ENCODE measurements around the gene IFT20. TPM values are rescaled to one million over a fixed set of nuclear protein-coding genes. Genes with fewer than 3 reads are reported as not detected.

IFT20 gene
- 10 to 100 TPM; 38.5 to 78.0 (median 63.6) TPM for total RNA-seq

- peak; percentile 99 for DNase-seq
- peak within 1 kb of the TSS; percentile 80 to 91 (median 91) for H3K4me3 ChIP-seq (replicated peaks in 1 of 3)
- 0% methylated on average over 11 to 26 of the region's 62 CpGs for WGBS, 2 donors
Observed at GRCh38 chr17:28335201-28335958, at the start of gene IFT20, which contains the start of gene TNFAIP1. Gene IFT20 (minus strand): TSS chr17:28335472. CDS start chr17:28331985, 3,487 bp downstream. Gene TNFAIP1 (plus strand): TSS chr17:28335761. CDS start chr17:28339522, 3,761 bp downstream.

DNA sequence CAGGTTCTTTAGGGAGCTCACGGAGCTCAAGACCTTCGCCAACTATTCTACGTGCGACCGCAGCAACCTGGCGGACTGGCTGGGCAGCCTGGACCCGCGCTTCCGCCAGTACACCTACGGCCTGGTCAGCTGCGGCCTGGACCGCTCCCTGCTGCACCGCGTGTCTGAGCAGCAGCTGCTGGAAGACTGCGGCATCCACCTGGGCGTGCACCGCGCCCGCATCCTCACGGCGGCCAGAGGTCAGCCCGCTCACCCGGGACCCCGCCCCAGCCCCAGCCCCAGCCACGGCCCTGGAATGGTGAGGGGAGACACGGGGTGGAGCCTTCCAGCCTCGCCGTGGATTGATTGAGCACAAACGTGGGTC, 49.7 kb upstream of the IFT20 start:
- Histone ChIP-seq H3K9me3 (no peaks in the 10 kb centered on the region), H3K27ac (peak overlapping the region in 2 of 3 donors; percentile 18 to 39), H3K27me3 (no peaks in the 10 kb centered on the region), H3K4me1 (peaks cover 18 to 22% of the 10 kb centered on the region in 2 donors), H3K4me3 (replicated peaks in 1 of 3) (peak overlapping the region in 2 of 3 donors; percentile 53 to 66), H3K36me3 (peaks cover 10 to 18% of the 10 kb centered on the region in 2 donors)
- peak; percentile 32 to 43 for DNase-seq
- intact Hi-C loops (cut with DNase I) = no loop called here
- WGBS, 2 donors = 21 to 24% methylated on average over 9 to 14 of the region's 29 CpGs
- TF ChIP-seq CTCF (IDR thresholded peaks at IDR 0.05) (no peak), POLR2A (IDR thresholded peaks at IDR 0.05) (no peak)

More at GRCh38 chr17:28335201-28335958, at the start of gene IFT20, which contains the start of gene TNFAIP1:
- intact Hi-C loops (cut with DNase I) = loop anchor here (10.0 kb wide), 1 partner anchor 619 kb away; the partner anchor contains the start of gene PHF12
- Histone ChIP-seq H3K27me3 (no peaks in the 10 kb centered on the region), H3K9me3 (no peaks in the 10 kb centered on the region), H3K36me3 (peaks cover 9 to 23% of the 10 kb centered on the region in 2 donors), H3K4me1 (peaks cover 11 to 35% of the 10 kb centered on the region in 2 donors), H3K27ac (peak within 1 kb of the TSS; percentile 83 to 95 (median 91))
- TF ChIP-seq CTCF (IDR thresholded peaks at IDR 0.05) (peak in 1 of 6 experiments; percentile 27), POLR2A (IDR thresholded peaks at IDR 0.05) (peak; percentile 48 to 91)

GRCh38 chr17:28384281-28385036, 49.2 kb upstream of the IFT20 start:
- DNase-seq = peak; percentile 87 to 91
- Histone ChIP-seq H3K9me3 (no peaks in the 10 kb centered on the region), H3K4me1 (peaks cover 18 to 22% of the 10 kb centered on the region in 2 donors), H3K36me3 (peaks cover 5 to 13% of the 10 kb centered on the region in 2 donors), H3K27ac (peak overlapping the region in 2 of 3 donors; percentile 18 to 39), H3K27me3 (no peaks in the 10 kb centered on the region), H3K4me3 (replicated peaks in 1 of 3) (peak overlapping the region in 2 of 3 donors; percentile 53 to 66)
- TF ChIP-seq CTCF (IDR thresholded peaks at IDR 0.05) (no peak), POLR2A (IDR thresholded peaks at IDR 0.05) (peak in 1 of 2 donors; percentile 71)
- 10 to 12% methylated on average over 20 to 24 of the region's 56 CpGs for WGBS, 2 donors
- intact Hi-C loops (cut with DNase I) = no loop called here

GRCh38 chr17:28381141-28381825, 46.0 kb upstream of the IFT20 start:
- TF ChIP-seq POLR2A (IDR thresholded peaks at IDR 0.05) (no peak), CTCF (IDR thresholded peaks at IDR 0.05) (peak in 1 of 6 experiments; percentile 34)
- no peaks in the 10 kb centered on the region for H3K36me3 ChIP-seq
- H3K9me3 ChIP-seq = no peaks in the 10 kb centered on the region
- WGBS, 2 donors = 16 to 26% methylated on average over 16 to 29 of the region's 72 CpGs
- no peak overlapping the region for H3K27ac ChIP-seq
- H3K27me3 ChIP-seq = no peaks in the 10 kb centered on the region
- peak overlapping the region in 1 of 3 donors; percentile 3 for H3K4me3 ChIP-seq (replicated peaks in 1 of 3)
- DNase-seq = peak; percentile 41 to 48
- H3K4me1 ChIP-seq = peaks cover 18 to 22% of the 10 kb centered on the region in 2 donors
- intact Hi-C loops (cut with DNase I) = no loop called here

Data from thyroid gland (tissue), 4 donors.